Activated gamma-delta T cell treated with Interleukin-2 at 50 U/mL for 16 hours (primary cell): ENCODE data around the gene CCDC141.
A peak's percentile ranks its signal among the peaks of the same experiment; 100 is the strongest.
"Not testable (repeated sequence)": the region's sequence is repeated elsewhere in the genome, so short reads cannot be mapped to it uniquely, and the experiment has no call there.

ENCODE experiments used
- DNase-seq: peaks from one replicate; pipeline ENCODE4 v3.0.0-alpha.2; 2020

CCDC141 gene

GRCh38 chr2:179049546-179050311, at the start of gene CCDC141:
Gene CCDC141, minus strand, starts transcription at chr2:179050137. Its CDS starts 196 bp downstream, at chr2:179049941.
- no peak for DNase-seq

GRCh38 chr2:179098080-179098689, 48.2 kb upstream of the CCDC141 start:
- no peak for DNase-seq

- DNase-seq: no peak
Observed at GRCh38 chr2:179097131-179097530, 47.2 kb upstream of the CCDC141 start.

- peak; percentile 11 for DNase-seq
Observed at GRCh38 chr2:179096090-179096489, 46.2 kb upstream of the CCDC141 start.

GRCh38 chr2:179092912-179093311, 43.0 kb upstream of the CCDC141 start:
- not testable (repeated sequence) for DNase-seq

- DNase-seq: no peak
Observed at GRCh38 chr2:179082697-179083096, 32.8 kb upstream of the CCDC141 start.

- no peak for DNase-seq
Observed at GRCh38 chr2:179081954-179082353, 32.0 kb upstream of the CCDC141 start.

GRCh38 chr2:179072527-179072926, 22.6 kb upstream of the CCDC141 start:
- DNase-seq: no peak

- no peak for DNase-seq
Observed at GRCh38 chr2:179071810-179072355, 21.9 kb upstream of the CCDC141 start.

GRCh38 chr2:179070895-179071294, 21.0 kb upstream of the CCDC141 start:
- DNase-seq: no peak

GRCh38 chr2:179069685-179070084, 19.7 kb upstream of the CCDC141 start:
- DNase-seq: no peak

GRCh38 chr2:179068991-179069643, 19.2 kb upstream of the CCDC141 start:
- DNase-seq: no peak

- no peak for DNase-seq
Observed at GRCh38 chr2:179059026-179059700, 9.2 kb upstream of the CCDC141 start.

GRCh38 chr2:179057737-179058136, 7.8 kb upstream of the CCDC141 start:
- DNase-seq: no peak

- not testable (repeated sequence) for DNase-seq
Observed at GRCh38 chr2:179053568-179053967, 3.6 kb upstream of the CCDC141 start.

- no peak for DNase-seq
Observed at GRCh38 chr2:179051250-179051649, 1.3 kb upstream of the CCDC141 start.

- DNase-seq: no peak
Observed at GRCh38 chr2:179050755-179051154, 818 bp upstream of the CCDC141 start.

- DNase-seq: no peak
Observed at GRCh38 chr2:179049203-179049545, 763 bp downstream of the CCDC141 start.

- no peak for DNase-seq
Observed at GRCh38 chr2:179048099-179048498, 1.8 kb downstream of the CCDC141 start.

GRCh38 chr2:179045602-179046001, 4.3 kb downstream of the CCDC141 start:
- DNase-seq: not testable (repeated sequence)

- no peak for DNase-seq
Observed at GRCh38 chr2:179044500-179044899, 5.4 kb downstream of the CCDC141 start.

- no peak for DNase-seq
Observed at GRCh38 chr2:179037807-179038206, 12.1 kb downstream of the CCDC141 start.

GRCh38 chr2:179036353-179036905, 13.5 kb downstream of the CCDC141 start:
- DNase-seq: no peak
